ENCODE measurements around the gene PCGF3. TPM values are rescaled to one million over a fixed set of nuclear protein-coding genes. Genes with fewer than 3 reads are reported as not detected.
"Not testable (repeated sequence)": the region's sequence is repeated elsewhere in the genome, so short reads cannot be mapped to it uniquely, and the experiment has no call there.

Gene PCGF3
- total RNA-seq, 4 donors from 2014 or later, result 31.7 to 35.3 (median 34.7) TPM

DNA sequence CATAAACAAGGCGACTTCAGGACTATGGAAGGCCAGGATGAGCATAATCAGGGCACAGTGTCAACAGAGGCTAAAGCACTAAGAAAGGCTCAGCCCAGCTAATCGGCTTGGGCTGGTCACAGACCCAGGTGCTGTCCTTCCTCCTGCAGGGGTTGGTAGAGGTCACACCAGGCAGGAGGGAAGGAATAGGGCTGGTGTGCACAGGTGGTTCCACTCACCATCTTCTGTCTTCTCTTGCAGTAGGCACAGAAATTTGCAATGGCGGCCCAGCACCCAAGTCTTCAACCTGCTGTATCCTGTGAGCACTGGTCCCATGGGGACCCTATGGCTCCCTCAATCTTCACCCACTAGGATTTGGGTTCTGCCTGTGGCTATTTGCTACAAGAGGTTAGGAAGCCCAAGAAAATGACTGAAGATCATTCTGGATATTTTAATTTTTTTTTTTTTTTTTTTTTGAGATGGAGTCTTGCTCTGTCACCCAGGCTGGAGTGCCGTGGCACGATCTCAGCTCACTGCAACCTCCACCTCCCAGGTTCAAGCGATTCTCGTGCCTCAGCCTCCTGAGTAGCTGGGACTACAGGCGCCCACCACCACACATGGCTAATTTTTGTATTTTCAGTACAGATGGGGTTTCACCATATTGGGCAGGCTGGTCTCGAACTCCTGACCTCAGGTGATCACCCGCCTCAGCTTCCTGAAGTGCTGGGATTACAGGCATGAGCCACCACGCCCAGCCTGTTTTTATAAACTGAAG lies 35.6 kb upstream of the PCGF3 start:
- TF ChIP-seq POLR2AphosphoS5 (IDR thresholded peaks at IDR 0.05), result peak in 1 of 2 donors; percentile 15
- WGBS, result 94% methylated on average over 11 of the region's 11 CpGs

DNA sequence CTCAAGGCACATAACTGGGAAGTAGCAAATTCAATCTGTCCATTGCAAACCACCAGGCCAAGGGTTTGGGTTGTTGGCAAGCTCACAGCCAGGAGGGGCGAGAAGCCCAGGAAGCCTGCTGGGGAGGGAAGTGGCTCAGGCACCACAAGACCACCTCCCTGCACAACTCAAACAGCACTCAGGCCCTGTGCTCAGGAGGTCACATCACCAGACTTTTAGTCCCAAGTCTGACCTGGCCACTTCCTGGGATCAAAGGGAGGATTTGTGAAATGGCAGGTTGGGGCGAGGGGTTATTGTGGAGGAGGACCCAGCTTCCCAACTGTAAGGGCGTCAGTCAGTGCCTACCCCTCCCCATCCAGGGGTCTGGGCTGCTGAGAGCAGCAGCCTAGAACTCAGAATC lies 33.9 kb upstream of the PCGF3 start:
- intact Hi-C loops (cut with DNase I), result no loop called here
- WGBS, result 76% methylated on average over 2 of the region's 3 CpGs

More for the DNA sequence above, 35.6 kb upstream of the PCGF3 start:
- Histone ChIP-seq H3K36me3 (peaks cover 18 to 33% (median 27%) of the 10 kb centered on the region in 4 donors), H3K27me3 (peaks cover 0 to 10% (median 0%) of the 10 kb centered on the region in 4 donors), H3K4me1 (peaks cover 8 to 16% (median 15%) of the 10 kb centered on the region in 4 donors)
- intact Hi-C loops (cut with DNase I); H3K4me3 ChIP-seq; H3K27ac ChIP-seq (replicated peaks in 1 of 4); DNase-seq (ENCODE audit: extremely low spot score); H3K9me3 ChIP-seq: not testable (repeated sequence)

DNA sequence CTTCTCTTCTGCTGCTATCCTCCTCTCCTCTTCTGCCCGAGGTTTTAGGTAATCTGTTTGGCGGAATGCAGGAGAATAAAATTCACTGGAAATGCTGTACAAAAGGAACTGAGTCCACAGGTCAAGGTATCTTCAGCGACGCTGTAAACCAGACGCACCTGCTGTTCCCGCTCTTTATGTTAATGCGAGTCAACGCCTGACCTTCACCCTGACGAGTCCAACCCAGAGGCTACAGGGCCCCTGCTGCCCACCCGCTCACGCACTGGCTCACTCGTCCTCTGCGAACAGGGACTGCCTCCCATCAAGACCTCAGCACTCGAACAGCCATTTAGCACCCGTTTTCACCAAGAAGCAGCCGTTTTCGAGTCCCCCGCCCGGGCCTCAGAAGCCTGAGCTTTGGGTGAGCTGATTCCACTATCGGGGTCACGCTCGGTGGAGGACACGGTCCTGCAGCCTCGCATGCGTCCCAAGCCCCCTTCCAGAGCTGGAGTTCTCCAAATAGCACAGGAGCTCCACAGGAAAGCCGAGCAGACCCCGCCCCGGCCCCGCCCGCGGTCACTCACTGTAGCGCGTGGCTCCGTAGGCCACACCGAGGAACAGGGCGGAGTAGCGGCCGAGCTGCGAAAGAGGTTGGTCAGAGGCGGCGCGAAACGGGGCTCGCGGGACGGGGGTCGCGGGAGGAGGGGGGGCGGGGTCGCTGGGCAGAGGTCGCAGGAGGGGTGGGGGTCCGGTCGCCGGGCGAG lies 32.1 kb upstream of the PCGF3 start:
- TF ChIP-seq, protein P1, sequence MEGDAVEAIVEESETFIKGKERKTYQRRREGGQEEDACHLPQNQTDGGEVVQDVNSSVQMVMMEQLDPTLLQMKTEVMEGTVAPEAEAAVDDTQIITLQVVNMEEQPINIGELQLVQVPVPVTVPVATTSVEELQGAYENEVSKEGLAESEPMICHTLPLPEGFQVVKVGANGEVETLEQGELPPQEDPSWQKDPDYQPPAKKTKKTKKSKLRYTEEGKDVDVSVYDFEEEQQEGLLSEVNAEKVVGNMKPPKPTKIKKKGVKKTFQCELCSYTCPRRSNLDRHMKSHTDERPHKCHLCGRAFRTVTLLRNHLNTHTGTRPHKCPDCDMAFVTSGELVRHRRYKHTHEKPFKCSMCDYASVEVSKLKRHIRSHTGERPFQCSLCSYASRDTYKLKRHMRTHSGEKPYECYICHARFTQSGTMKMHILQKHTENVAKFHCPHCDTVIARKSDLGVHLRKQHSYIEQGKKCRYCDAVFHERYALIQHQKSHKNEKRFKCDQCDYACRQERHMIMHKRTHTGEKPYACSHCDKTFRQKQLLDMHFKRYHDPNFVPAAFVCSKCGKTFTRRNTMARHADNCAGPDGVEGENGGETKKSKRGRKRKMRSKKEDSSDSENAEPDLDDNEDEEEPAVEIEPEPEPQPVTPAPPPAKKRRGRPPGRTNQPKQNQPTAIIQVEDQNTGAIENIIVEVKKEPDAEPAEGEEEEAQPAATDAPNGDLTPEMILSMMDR (IDR thresholded peaks at IDR 0.05), result no peak
- TF ChIP-seq POLR2A (IDR thresholded peaks at IDR 0.05; ENCODE audit: low read depth) (no peak), POLR2AphosphoS5 (IDR thresholded peaks at IDR 0.05) (no peak), EP300 (IDR thresholded peaks at IDR 0.05) (no peak)
- intact Hi-C loops (cut with DNase I), result no loop called here
- H3K27me3 ChIP-seq, result no peaks in the 10 kb centered on the region
- H3K9me3 ChIP-seq, result no peaks in the 10 kb centered on the region
- DNase-seq (ENCODE audit: extremely low spot score), result no peak
- H3K27ac ChIP-seq (replicated peaks in 1 of 4), result peak overlapping the region; percentile 94 to 97 (median 96)
- peak overlapping the region; percentile 88 to 97 (median 94) for H3K4me3 ChIP-seq
- peaks cover 17 to 32% (median 24%) of the 10 kb centered on the region in 4 donors for H3K4me1 ChIP-seq
- 25% methylated on average over 20 of the region's 55 CpGs for WGBS
- peaks cover 18 to 33% (median 27%) of the 10 kb centered on the region in 4 donors for H3K36me3 ChIP-seq

More for the DNA sequence above, 33.9 kb upstream of the PCGF3 start:
- H3K27ac ChIP-seq (replicated peaks in 1 of 4), result no peak overlapping the region
- no peaks in the 10 kb centered on the region for H3K27me3 ChIP-seq
- no peak overlapping the region for H3K4me3 ChIP-seq
- H3K4me1 ChIP-seq, result peaks cover 17 to 32% (median 24%) of the 10 kb centered on the region in 4 donors
- TF ChIP-seq, protein P1 (IDR thresholded peaks at IDR 0.05), result no peak
- TF ChIP-seq POLR2AphosphoS5 (IDR thresholded peaks at IDR 0.05) (no peak), EP300 (IDR thresholded peaks at IDR 0.05) (no peak), POLR2A (IDR thresholded peaks at IDR 0.05; ENCODE audit: low read depth) (no peak)
- H3K36me3 ChIP-seq, result peaks cover 18 to 33% (median 27%) of the 10 kb centered on the region in 4 donors
- no peak for DNase-seq (ENCODE audit: extremely low spot score)
- no peaks in the 10 kb centered on the region for H3K9me3 ChIP-seq

DNA sequence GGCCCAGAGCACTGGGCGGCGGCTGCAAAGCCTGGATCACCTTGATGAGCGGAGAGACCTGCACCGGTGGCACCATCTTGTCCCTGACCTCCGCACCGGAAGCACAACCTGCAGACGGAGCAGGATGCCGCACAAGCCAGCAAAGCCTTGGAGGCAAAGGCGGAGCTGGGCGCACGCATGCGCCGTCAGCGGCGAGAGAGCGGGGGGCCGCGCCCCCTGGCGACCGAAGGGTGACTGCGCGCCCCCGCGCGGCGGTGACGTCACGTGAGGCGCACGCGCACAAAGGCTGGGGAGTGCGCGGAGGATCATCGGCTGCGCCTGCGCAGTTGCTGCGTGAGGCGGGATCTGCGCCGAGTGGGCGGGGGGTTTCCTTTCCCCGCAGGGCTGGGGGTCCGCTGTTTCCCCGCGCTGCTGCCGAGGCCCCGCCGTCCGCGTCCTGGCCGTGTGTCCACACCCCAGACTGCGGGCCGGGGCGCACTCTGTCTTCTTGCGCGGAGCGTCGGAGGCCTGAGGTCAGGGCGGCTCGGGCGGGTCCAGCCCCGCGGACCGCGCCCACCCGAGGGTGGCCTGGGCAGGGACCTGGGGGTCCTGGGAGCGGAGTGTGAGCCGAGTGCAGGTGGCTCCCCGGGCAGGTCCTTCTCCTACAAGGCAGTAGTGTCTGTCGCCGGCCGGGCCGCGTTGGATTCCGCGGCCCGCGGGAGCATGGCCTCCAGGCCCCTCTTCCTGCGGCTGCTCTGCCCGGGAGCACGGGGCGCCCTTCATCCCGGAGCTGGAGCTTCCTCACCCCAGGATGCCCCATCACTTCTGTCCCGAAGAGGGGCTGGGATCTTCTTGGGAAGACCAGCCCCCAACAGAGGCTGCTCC lies 31.2 kb upstream of the PCGF3 start, which contains the start of the genes ATP5ME and MYL5:
TSS of gene ATP5ME (minus strand) at position 105 of the 864 bp plus-strand sequence. CDS start at position 76, 29 bp downstream.
TSS of gene MYL5 (plus strand) at position 371 of the 864 bp plus-strand sequence. CDS start 3,485 bp downstream, outside the sequence.
- peaks cover 0 to 6% (median 0%) of the 10 kb centered on the region in 4 donors for H3K27me3 ChIP-seq

More for the DNA sequence above, 31.2 kb upstream of the PCGF3 start, which contains the start of the genes ATP5ME and MYL5:
- peak; percentile 98 for DNase-seq (ENCODE audit: extremely low spot score)
- TF ChIP-seq, protein P1 (IDR thresholded peaks at IDR 0.05), result peak; percentile 87 to 96 (median 90)
- peak; percentile 80 for TF ChIP-seq POLR2A (IDR thresholded peaks at IDR 0.05; ENCODE audit: low read depth)
- peak; percentile 95 to 99 for TF ChIP-seq POLR2AphosphoS5 (IDR thresholded peaks at IDR 0.05)
- no peak for TF ChIP-seq EP300 (IDR thresholded peaks at IDR 0.05)
- intact Hi-C loops (cut with DNase I), result no loop called here
- Histone ChIP-seq H3K9me3 (no peaks in the 10 kb centered on the region), H3K36me3 (peaks cover 18 to 33% (median 27%) of the 10 kb centered on the region in 4 donors), H3K27ac (replicated peaks in 1 of 4) (peak within 1 kb of the TSS; percentile 94 to 97 (median 96)), H3K4me1 (peaks cover 17 to 32% (median 24%) of the 10 kb centered on the region in 4 donors), H3K4me3 (peak within 1 kb of the TSS; percentile 88 to 97 (median 94))
- WGBS, result no CpG with 5 or more reads among the region's 84 CpGs

Measured in esophagus muscularis mucosa (tissue), 4 donors.